Tibial nerve (tissue), 4 donors: ENCODE results near the gene IGFBP2.

Source experiments
- EP300 ChIP-seq, 2 donors: sonication (generic); formaldehyde crosslinking; IDR thresholded peaks; one replicate each; pipeline ENCODE4 v1.6.1; 2017; ENCODE audit warnings: antibody characterized with exemption in 2 of 2, mild to moderate bottlenecking in 1 of 2
- POLR2A ChIP-seq, 2 donors: fragments of 450-650 bp; IDR thresholded peaks; one replicate each; pipeline ENCODE4 v1.6.1; 2017; ENCODE audit warnings: antibody characterized with exemption in 2 of 2, mild to moderate bottlenecking in 2 of 2, moderate library complexity in 2 of 2
- TF ChIP-seq, protein P1 (sequence below), 5 experiments: fragments of 200-600 bp in 3 of 5; fragments of 450-650 bp in 2 of 5; sonication (generic) in 3 of 5; IDR thresholded peaks; one replicate each; pipeline ENCODE4 v1.5.1; 2016 to 2019; ENCODE audit warnings: antibody characterized with exemption in 5 of 5, mild to moderate bottlenecking in 3 of 5, moderate library complexity in 2 of 5

DNA sequence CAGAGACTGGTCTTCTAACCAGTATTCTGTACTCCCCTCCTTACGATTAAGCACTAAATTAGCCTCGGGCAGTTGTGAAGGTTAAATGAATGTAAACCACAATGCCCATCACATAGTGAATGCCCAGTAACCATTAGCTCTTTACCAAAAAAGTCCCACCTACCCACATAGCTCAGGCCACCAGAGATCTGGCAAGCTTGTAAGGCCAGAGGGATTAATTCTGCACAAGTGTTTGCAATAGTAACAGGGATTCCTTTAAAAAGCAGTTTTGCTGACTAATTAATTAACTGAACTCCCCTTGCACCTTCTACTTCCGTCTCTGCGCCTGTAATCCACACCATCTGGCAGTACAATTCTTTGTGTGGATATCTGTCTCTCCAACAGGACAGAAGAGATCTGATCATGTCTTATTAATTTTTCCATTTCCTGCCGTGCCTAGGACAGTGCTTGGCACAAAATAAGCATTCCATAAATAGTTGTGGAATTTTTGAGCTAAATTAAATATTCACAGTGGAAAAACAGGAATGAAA is 36.2 kb upstream of the IGFBP2 start:
- TF ChIP-seq POLR2A (IDR thresholded peaks at IDR 0.05) (no peak), EP300 (IDR thresholded peaks at IDR 0.05) (no peak)
- TF ChIP-seq, protein P1, sequence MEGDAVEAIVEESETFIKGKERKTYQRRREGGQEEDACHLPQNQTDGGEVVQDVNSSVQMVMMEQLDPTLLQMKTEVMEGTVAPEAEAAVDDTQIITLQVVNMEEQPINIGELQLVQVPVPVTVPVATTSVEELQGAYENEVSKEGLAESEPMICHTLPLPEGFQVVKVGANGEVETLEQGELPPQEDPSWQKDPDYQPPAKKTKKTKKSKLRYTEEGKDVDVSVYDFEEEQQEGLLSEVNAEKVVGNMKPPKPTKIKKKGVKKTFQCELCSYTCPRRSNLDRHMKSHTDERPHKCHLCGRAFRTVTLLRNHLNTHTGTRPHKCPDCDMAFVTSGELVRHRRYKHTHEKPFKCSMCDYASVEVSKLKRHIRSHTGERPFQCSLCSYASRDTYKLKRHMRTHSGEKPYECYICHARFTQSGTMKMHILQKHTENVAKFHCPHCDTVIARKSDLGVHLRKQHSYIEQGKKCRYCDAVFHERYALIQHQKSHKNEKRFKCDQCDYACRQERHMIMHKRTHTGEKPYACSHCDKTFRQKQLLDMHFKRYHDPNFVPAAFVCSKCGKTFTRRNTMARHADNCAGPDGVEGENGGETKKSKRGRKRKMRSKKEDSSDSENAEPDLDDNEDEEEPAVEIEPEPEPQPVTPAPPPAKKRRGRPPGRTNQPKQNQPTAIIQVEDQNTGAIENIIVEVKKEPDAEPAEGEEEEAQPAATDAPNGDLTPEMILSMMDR (IDR thresholded peaks at IDR 0.05) = no peak
